Stomach (tissue), 9 donors: Measurements from ENCODE around the gene NT5DC1. TPM values are rescaled to one million over a fixed set of nuclear protein-coding genes. Genes with fewer than 3 reads are reported as not detected.

Experiments used
- DNase-seq, 2 donors: peaks; one replicate each; pipeline versions ENCODE4 v3.0.0 to v3.0.0-alpha.2; 2013 to 2019
- H3K27ac ChIP-seq, 5 donors: fragments of 200-600 bp in 4 of 5; sonication (generic) in 4 of 5; one replicate each; pipeline ENCODE4 v1.5.1; 2013 to 2019; ENCODE audit warnings: mild to moderate bottlenecking in 1 of 5, moderate library complexity in 1 of 5
- H3K27me3 ChIP-seq, 3 donors: fragments of 200-600 bp; sonication (generic); one replicate each; pipeline ENCODE4 v1.5.1; 2017 to 2019; ENCODE audit warnings: mixed run types in 1 of 3
- H3K36me3 ChIP-seq, 4 donors: fragments of 200-600 bp; sonication (generic); 1 replicate in 3 of 4; 2 replicates in 1 of 4; pipeline ENCODE4 v1.5.1; 2016 to 2019
- H3K4me1 ChIP-seq, 4 donors: fragments of 200-600 bp; sonication (generic); one replicate each; pipeline ENCODE4 v1.5.1; 2016 to 2019
- H3K4me3 ChIP-seq, 4 donors: fragments of 200-600 bp; sonication (generic) in 3 of 4; one replicate each; pipeline ENCODE4 v1.5.1; 2016 to 2019; ENCODE audit warnings: mild to moderate bottlenecking in 1 of 4
- H3K9me3 ChIP-seq, 4 donors: fragments of 200-600 bp; sonication (generic); one replicate each; pipeline ENCODE4 v1.5.1; 2016 to 2019
- EP300 ChIP-seq: sonication (generic); formaldehyde crosslinking; IDR thresholded peaks from one replicate; pipeline ENCODE4 v1.6.1; 2017; ENCODE audit warnings: antibody characterized with exemption
- POLR2A ChIP-seq, 4 donors: fragments of 450-650 bp; IDR thresholded peaks; one replicate each; pipeline ENCODE4 v1.6.1; 2016; ENCODE audit warnings: antibody characterized with exemption in 4 of 4, control low read depth in 2 of 4, mild to moderate bottlenecking in 1 of 4, moderate library complexity in 1 of 4
- POLR2AphosphoS5 ChIP-seq, 3 donors: sonication (generic); formaldehyde crosslinking; IDR thresholded peaks; one replicate each; pipeline ENCODE4 v1.6.1; 2016; ENCODE audit warnings: antibody characterized with exemption in 3 of 3
- WGBS, 5 donors: extraction: QIAGEN DNeasy Blood & Tissue Kit in 3 of 5; methylation state at CpG; one replicate each; pipeline versions ENCODE4 v1.1.5 to v1.1.7; 2013 to 2018; 5-methylcytosine and 5-hydroxymethylcytosine counted together
- intact Hi-C: fragments of 100-400 bp; cut with DNase I; formaldehyde crosslinking; loops from one replicate; pipeline ENCODE4 v1.15.1; 2023; ENCODE audit warnings: low total_unique reads
- polyA plus RNA-seq, 3 donors: library from polyadenylated mRNA; stranded (reverse); fragments of 200-250 nt; gene quantifications; one replicate each; pipeline ENCODE4 v1.2.3, GENCODE V29; 2013
- total RNA-seq, 5 donors: library from RNA; depleted of rRNA; stranded (reverse); fragments of >200 nt; gene quantifications; one replicate each; pipeline versions ENCODE4 v1.1.0 to v1.2.3, GENCODE V29; 2014 to 2016
- TF ChIP-seq, protein P1 (sequence below), 7 experiments: fragments of 450-650 bp in 4 of 7; fragments of 200-600 bp in 3 of 7; sonication (generic) in 3 of 7; IDR thresholded peaks; one replicate each; pipeline ENCODE4 v1.5.1; 2016 to 2019; ENCODE audit warnings: antibody characterized with exemption in 7 of 7, control low read depth in 2 of 7, mild to moderate bottlenecking in 1 of 7
- donor health status: healthy with polysubstance abuse.
- donor health status: Bipolar disorder and iron deficiency.
- donor health status: healthy.

NT5DC1 gene
- total and polyA plus RNA-seq, 8 donors: 8.0 to 136 (median 17.4) TPM

DNA sequence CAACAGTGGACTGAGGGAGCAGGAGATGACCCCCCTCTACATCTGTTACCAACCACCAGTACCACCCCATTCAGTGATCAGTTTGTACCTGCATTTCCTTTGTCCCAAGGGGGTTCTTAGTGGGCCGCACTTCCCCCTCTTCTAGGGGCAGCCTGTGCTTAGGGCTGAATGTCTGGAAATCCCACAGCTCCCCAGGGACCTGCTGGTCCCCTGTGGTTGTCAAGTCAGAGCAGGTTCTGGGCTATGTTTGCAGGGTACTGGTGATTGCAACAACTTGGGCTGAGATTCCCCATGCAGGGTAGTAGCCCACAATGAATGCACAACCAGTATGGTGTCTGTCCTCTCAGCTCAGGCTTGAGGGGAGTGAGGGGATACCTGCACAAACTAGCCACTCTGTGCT, 64.9 kb downstream of the NT5DC1 start:
- TF ChIP-seq EP300: no peak
- Histone ChIP-seq H3K27ac (no peak overlapping the region), H3K4me3 (no peak overlapping the region), H3K27me3 (no peaks in the 10 kb centered on the region), H3K4me1 (peaks cover 0 to 3% (median 0%) of the 10 kb centered on the region in 4 donors), H3K9me3 (no peaks in the 10 kb centered on the region), H3K36me3 (no peaks in the 10 kb centered on the region)
- intact Hi-C loops: no loop called here
- no peak for DNase-seq
- 94 to 100% (median 97%) methylated on average over 1 of the region's 1 CpG for WGBS, 5 donors

DNA sequence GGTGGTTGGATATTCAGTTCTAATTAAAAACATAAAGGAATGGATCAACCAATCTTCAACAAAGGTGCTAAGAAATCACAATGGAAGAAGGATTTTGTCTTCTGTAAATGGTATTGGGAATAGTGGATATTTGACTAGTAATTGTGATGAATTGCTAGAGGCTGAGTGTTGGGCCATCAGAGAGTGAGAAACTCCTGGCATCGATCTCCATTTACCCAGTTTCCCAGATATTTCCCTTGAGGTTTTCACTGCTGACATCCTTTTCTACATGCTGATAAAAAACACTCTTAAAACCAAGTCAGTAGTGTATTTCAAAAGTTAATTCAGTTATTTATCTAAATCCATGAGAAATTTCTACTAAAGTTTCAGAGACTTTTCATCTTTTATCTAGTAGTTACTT, 65.7 kb downstream of the NT5DC1 start:
- no peak for TF ChIP-seq EP300
- no peak for TF ChIP-seq POLR2AphosphoS5 (IDR thresholded peaks at IDR 0.05)
- TF ChIP-seq, protein P1, sequence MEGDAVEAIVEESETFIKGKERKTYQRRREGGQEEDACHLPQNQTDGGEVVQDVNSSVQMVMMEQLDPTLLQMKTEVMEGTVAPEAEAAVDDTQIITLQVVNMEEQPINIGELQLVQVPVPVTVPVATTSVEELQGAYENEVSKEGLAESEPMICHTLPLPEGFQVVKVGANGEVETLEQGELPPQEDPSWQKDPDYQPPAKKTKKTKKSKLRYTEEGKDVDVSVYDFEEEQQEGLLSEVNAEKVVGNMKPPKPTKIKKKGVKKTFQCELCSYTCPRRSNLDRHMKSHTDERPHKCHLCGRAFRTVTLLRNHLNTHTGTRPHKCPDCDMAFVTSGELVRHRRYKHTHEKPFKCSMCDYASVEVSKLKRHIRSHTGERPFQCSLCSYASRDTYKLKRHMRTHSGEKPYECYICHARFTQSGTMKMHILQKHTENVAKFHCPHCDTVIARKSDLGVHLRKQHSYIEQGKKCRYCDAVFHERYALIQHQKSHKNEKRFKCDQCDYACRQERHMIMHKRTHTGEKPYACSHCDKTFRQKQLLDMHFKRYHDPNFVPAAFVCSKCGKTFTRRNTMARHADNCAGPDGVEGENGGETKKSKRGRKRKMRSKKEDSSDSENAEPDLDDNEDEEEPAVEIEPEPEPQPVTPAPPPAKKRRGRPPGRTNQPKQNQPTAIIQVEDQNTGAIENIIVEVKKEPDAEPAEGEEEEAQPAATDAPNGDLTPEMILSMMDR (IDR thresholded peaks at IDR 0.05): no peak
- TF ChIP-seq POLR2A (IDR thresholded peaks at IDR 0.05): no peak
- no peaks in the 10 kb centered on the region for H3K36me3 ChIP-seq
- intact Hi-C loops: no loop called here
- no peak overlapping the region for H3K4me3 ChIP-seq
- no peaks in the 10 kb centered on the region for H3K9me3 ChIP-seq
- peaks cover 0 to 6% (median 0%) of the 10 kb centered on the region in 4 donors for H3K4me1 ChIP-seq
- WGBS, 5 donors: 90 to 98% (median 92%) methylated on average over 1 of the region's 1 CpG
- H3K27ac ChIP-seq: no peak overlapping the region
- DNase-seq: no peak
- H3K27me3 ChIP-seq: no peaks in the 10 kb centered on the region

DNA sequence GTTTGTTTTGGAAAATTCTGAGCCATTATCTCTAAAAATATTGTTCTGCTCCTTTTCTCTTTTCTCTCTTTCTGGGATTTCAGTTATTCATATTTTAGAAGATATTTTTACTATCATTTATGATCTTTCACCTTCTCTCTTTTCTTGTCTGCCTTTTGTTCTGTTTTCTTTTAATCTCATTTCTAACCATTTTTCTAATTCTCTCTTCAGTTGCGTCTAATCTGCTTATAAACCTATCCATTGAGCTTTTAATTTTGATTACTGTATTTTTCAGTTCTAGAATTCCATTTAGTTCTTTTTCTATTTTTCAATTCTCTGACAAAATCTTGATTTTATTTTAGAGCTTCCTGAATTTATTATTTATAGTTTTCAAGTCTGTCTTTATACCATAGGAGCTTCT, 67.5 kb downstream of the NT5DC1 start:
- no peak overlapping the region for H3K4me3 ChIP-seq
- TF ChIP-seq, protein P1 (IDR thresholded peaks at IDR 0.05): no peak
- TF ChIP-seq POLR2AphosphoS5 (IDR thresholded peaks at IDR 0.05) (no peak), POLR2A (IDR thresholded peaks at IDR 0.05) (no peak), EP300 (no peak)
- no peaks in the 10 kb centered on the region for H3K36me3 ChIP-seq
- no peak for DNase-seq
- H3K9me3 ChIP-seq: no peaks in the 10 kb centered on the region
- peaks cover 0 to 6% (median 0%) of the 10 kb centered on the region in 4 donors for H3K4me1 ChIP-seq
- 93 to 100% (median 96%) methylated on average over 1 of the region's 1 CpG for WGBS, 5 donors
- intact Hi-C loops: no loop called here
- no peaks in the 10 kb centered on the region for H3K27me3 ChIP-seq
- no peak overlapping the region for H3K27ac ChIP-seq

DNA sequence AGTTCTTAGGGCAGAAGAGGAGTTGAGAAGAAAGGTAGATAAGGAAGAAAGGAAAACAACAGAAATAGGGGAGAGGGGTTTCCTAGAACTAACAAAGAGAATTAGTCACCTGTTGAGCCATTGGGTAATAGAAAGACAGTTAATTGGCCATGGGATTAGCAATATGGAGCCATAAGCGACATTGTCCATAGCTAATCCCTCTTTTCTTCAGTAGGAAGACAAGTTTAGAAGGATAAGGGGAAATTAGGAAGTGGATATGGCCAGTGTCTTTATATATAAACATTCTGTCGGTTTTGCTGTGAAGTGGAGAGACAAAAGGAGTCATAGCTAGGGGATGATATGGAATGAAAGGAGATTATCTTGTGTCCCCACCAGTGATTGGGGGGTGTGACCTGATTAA, 69.2 kb downstream of the NT5DC1 start:
- no peak overlapping the region for H3K4me3 ChIP-seq
- no peak for TF ChIP-seq EP300
- TF ChIP-seq, protein P1 (IDR thresholded peaks at IDR 0.05): no peak
- no peak for TF ChIP-seq POLR2A (IDR thresholded peaks at IDR 0.05)
- no peak for TF ChIP-seq POLR2AphosphoS5 (IDR thresholded peaks at IDR 0.05)
- no peaks in the 10 kb centered on the region for H3K27me3 ChIP-seq
- DNase-seq: no peak
- H3K27ac ChIP-seq: no peak overlapping the region
- intact Hi-C loops: no loop called here
- peaks cover 0 to 6% (median 0%) of the 10 kb centered on the region in 4 donors for H3K4me1 ChIP-seq
- 82 to 90% (median 85%) methylated on average over 2 of the region's 2 CpGs for WGBS, 5 donors
- peaks cover 0 to 11% (median 0%) of the 10 kb centered on the region in 4 donors for H3K9me3 ChIP-seq
- peaks cover 0 to 12% (median 0%) of the 10 kb centered on the region in 4 donors for H3K36me3 ChIP-seq

DNA sequence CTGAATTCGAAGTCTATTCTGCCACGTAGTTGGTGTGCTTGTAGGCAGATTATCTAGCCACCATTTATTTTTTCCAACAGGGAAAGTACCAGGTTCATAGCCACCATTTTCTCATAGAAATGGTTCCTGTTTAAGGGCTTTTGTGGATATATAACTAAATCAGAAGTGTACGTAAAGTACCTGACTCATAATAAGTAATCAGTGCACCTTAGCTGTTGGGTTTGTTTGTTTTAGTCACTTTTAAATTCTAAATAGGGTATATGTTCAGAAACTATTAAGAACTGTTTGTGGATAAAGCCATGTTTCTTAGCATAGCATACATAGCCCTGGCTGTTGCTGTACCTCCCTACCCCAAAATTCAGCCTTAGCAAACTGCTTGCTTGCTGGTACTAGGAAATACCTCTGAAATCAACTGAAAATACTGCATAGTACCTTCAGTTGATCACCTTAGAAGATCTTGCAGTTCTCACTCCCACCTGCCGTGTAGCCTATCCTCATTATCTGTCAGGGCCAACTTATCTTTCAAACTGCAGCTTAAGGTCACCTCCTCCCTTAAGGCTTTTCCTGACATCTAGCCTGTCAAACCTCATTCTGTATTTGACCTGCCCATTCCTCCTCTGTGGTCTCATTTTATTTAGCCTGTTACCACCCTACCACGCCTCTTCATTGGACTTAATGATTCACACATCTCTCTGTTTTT, 69.9 kb downstream of the NT5DC1 start:
- H3K9me3 ChIP-seq: peaks cover 0 to 17% (median 3%) of the 10 kb centered on the region in 4 donors
- H3K4me1 ChIP-seq: peaks cover 0 to 6% (median 0%) of the 10 kb centered on the region in 4 donors
- no peak overlapping the region for H3K4me3 ChIP-seq
- H3K36me3 ChIP-seq: peaks cover 0 to 12% (median 0%) of the 10 kb centered on the region in 4 donors
- TF ChIP-seq EP300: no peak
- no peak overlapping the region for H3K27ac ChIP-seq
- DNase-seq: no peak
- H3K27me3 ChIP-seq: no peaks in the 10 kb centered on the region
- intact Hi-C loops: no loop called here
- 83 to 91% (median 87%) methylated on average over 5 of the region's 5 CpGs for WGBS, 5 donors
